K562 (cell line): ENCODE measurements around the gene C12orf54. TPM values are rescaled to one million over a fixed set of nuclear protein-coding genes. Genes with fewer than 3 reads are reported as not detected.

Source experiments
- ATAC-seq: fragments of 200-7000 bp; cut with Tn5 transposase; 3 replicates; pipeline ENCODE4 v1.9.1; 2020; ENCODE audit warnings: moderate library complexity
- BruUV-seq: library from RNA; stranded (reverse); fragments of 400-500 nt; replicated peaks from 2 replicates; lab custom pipeline; 2021; lab: Mats Ljungman, UMichigan
- CTCF ChIA-PET: fragments of 300-600 bp; formaldehyde crosslinking; extraction: SDS; loops from one replicate; lab custom pipeline; 2021; ENCODE audit warnings: low intra/inter-chr PET ratio; lab: Yijun Ruan, JAX
- POLR2A ChIA-PET: fragments of 300-600, 350-650 bp; sonication (Branson Sonifier 250); formaldehyde crosslinking; extraction: SDS; loops from one replicate; lab custom pipeline; 2021; ENCODE audit warnings: antibody characterized with exemption, inconsistent platforms; lab: Yijun Ruan, JAX
- DNase-seq, 4 experiments: peaks; one replicate each; pipeline versions ENCODE4 v3.0.0 to v3.0.0-alpha.2; 2011 to 2018; ENCODE audit warnings: low spot score in 3 of 4, mixed read lengths in 3 of 4; ENCODE audit errors: extremely low read depth in 1 of 4
- FAIRE-seq: peaks from 2 replicates; lab custom pipeline; 2011; peaks lifted over from hg19 to GRCh38; lab: Jason Lieb, UNC
- H2AFZ ChIP-seq: 2 replicates; pipeline ENCODE4 v1.6.0; 2011; ENCODE audit warnings: low read depth, low read length, control low read depth, inconsistent platforms
- H3K27ac ChIP-seq: fragments of 200-600 bp; 3 replicates; pipeline ENCODE4 v1.8.0; 2011; ENCODE audit warnings: low read depth, mild to moderate bottlenecking, control low read depth, inconsistent platforms, low read length, moderate library complexity, mixed read lengths; ENCODE audit errors: extremely low read depth
- H3K27me3 ChIP-seq, 2 experiments: fragments of 300-600 bp in 1 of 2; 2 replicates in 1 of 2; 3 replicates in 1 of 2; pipeline versions ENCODE4 v1.6.0 to v1.8.0; 2011; ENCODE audit warnings: inconsistent platforms in 2 of 2, low read length in 2 of 2, mild to moderate bottlenecking in 1 of 2, mixed read lengths in 1 of 2, moderate library complexity in 1 of 2; ENCODE audit not compliant: control insufficient read depth in 2 of 2, insufficient read depth in 2 of 2
- H3K36me3 ChIP-seq: fragments of 300-600 bp; 3 replicates; pipeline ENCODE4 v1.8.0; 2011; ENCODE audit warnings: mild to moderate bottlenecking, low read length, inconsistent platforms; ENCODE audit not compliant: control insufficient read depth, insufficient read depth
- H3K4me1 ChIP-seq, 2 experiments: fragments of 200-600 bp in 1 of 2; replicated peaks in 1 of 2; 2 replicates in 1 of 2; 3 replicates in 1 of 2; pipeline versions ENCODE4 v1.5.1 to v1.8.0; 2011; ENCODE audit warnings: inconsistent platforms in 2 of 2, low read length in 2 of 2, mild to moderate bottlenecking in 1 of 2, mixed read lengths in 1 of 2, moderate library complexity in 1 of 2; ENCODE audit not compliant: control insufficient read depth in 2 of 2, insufficient read depth in 2 of 2
- H3K4me2 ChIP-seq: 2 replicates; pipeline ENCODE4 v1.6.1; 2011; ENCODE audit warnings: low read length, control low read depth, inconsistent platforms, mixed read lengths; ENCODE audit not compliant: insufficient read depth
- H3K4me3 ChIP-seq: fragments of 200-600 bp; sonication (generic), shearing (Covaris generic); 2 replicates; pipeline ENCODE4 v1.5.1; 2016; ENCODE audit warnings: control low read depth, inconsistent platforms
- H3K79me2 ChIP-seq: fragments of 200-600 bp; 3 replicates; pipeline ENCODE4 v1.8.0; 2011; ENCODE audit warnings: low read length, inconsistent platforms; ENCODE audit not compliant: control insufficient read depth, insufficient read depth
- H3K9ac ChIP-seq, 2 experiments: 2 replicates each; pipeline versions ENCODE4 v1.6.0 to v1.6.1; 2011; ENCODE audit warnings: low read depth in 2 of 2, low read length in 2 of 2, control low read depth in 1 of 2, inconsistent platforms in 1 of 2, mild to moderate bottlenecking in 1 of 2, mixed read lengths in 1 of 2; ENCODE audit not compliant: insufficient read depth in 1 of 2
- H3K9me1 ChIP-seq: one replicate; pipeline ENCODE4 v1.6.0; 2011; ENCODE audit warnings: inconsistent platforms, mild to moderate bottlenecking, low read length, moderate library complexity; ENCODE audit not compliant: control insufficient read depth, insufficient read depth
- H3K9me3 ChIP-seq: replicated peaks from 2 replicates; pipeline ENCODE4 v1.5.1; 2011; ENCODE audit warnings: low read depth, low read length, inconsistent platforms; ENCODE audit not compliant: control insufficient read depth, insufficient read depth
- H4K20me1 ChIP-seq: replicated peaks from 2 replicates; pipeline ENCODE4 v1.6.1; 2011; ENCODE audit warnings: low read length, inconsistent platforms, mixed read lengths; ENCODE audit not compliant: control insufficient read depth, insufficient read depth
- ARID1B ChIP-seq: fragments of 450-650 bp; IDR thresholded peaks from 2 replicates; pipeline ENCODE4 v1.6.1; 2016; ENCODE audit warnings: antibody characterized with exemption, mild to moderate bottlenecking, inconsistent platforms
- BACH1 ChIP-seq: fragments of 200-800 bp; sonication (Bioruptor generic); IDR thresholded peaks from 2 replicates; pipeline ENCODE4 v1.6.1; 2016; ENCODE audit warnings: missing genetic modification characterization, missing compliant biosample characterization
- CBFA2T3 ChIP-seq: fragments of 450-650 bp; IDR thresholded peaks from 2 replicates; pipeline ENCODE4 v1.6.1; 2017
- E2F3 ChIP-seq: fragments of 250-450 bp; sonication (Bioruptor Pico); IDR thresholded peaks from 2 replicates; pipeline ENCODE4 v1.4.0; 2020; ENCODE audit warnings: mild to moderate bottlenecking
- EP300 ChIP-seq: IDR thresholded peaks from 2 replicates; pipeline ENCODE4 v1.6.1; 2012; ENCODE audit warnings: low read length, improper control_type of control experiment
- FOSL1 ChIP-seq: fragments of 200-800 bp; sonication (Bioruptor generic); conservative IDR thresholded peaks from 2 replicates; pipeline ENCODE4 v1.6.1; 2016; ENCODE audit warnings: missing genetic modification characterization, missing compliant biosample characterization
- FOXA3 ChIP-seq, 2 experiments: fragments of 450-650 bp in 1 of 2; sonication (generic) in 1 of 2; formaldehyde crosslinking; IDR thresholded peaks in 1 of 2; conservative IDR thresholded peaks in 1 of 2; 2 replicates each; pipeline versions ENCODE4 v1.4.0 to v1.8.0; 2020 to 2022; ENCODE audit warnings: mild to moderate bottlenecking in 2 of 2, missing genetic modification reagents in 1 of 2
- GMEB1 ChIP-seq: fragments of 250-450 bp; sonication (Bioruptor Pico); IDR thresholded peaks from 2 replicates; pipeline ENCODE4 v1.4.0; 2020; ENCODE audit warnings: mild to moderate bottlenecking
- ILK ChIP-seq: fragments of 450-650 bp; IDR thresholded peaks from 2 replicates; pipeline ENCODE4 v1.6.1; 2016; ENCODE audit warnings: missing genetic modification characterization, low read depth, mild to moderate bottlenecking, missing compliant biosample characterization, moderate library complexity, borderline replicate concordance
- KDM1A ChIP-seq, 2 experiments: fragments of 450-650 bp; IDR thresholded peaks; 2 replicates each; pipeline ENCODE4 v1.6.1; 2016; ENCODE audit warnings: mild to moderate bottlenecking in 2 of 2
- KLF16 ChIP-seq: IDR thresholded peaks from 2 replicates; pipeline ENCODE4 v1.6.1; 2016; ENCODE audit warnings: antibody characterized with exemption
- MTA2 ChIP-seq: fragments of 450-650 bp; IDR thresholded peaks from 2 replicates; pipeline ENCODE4 v1.6.1; 2016; ENCODE audit warnings: low read depth
- NCOR1 ChIP-seq: fragments of 450-650 bp; IDR thresholded peaks from 2 replicates; pipeline ENCODE4 v1.6.1; 2016; ENCODE audit warnings: mild to moderate bottlenecking, moderate library complexity
- RAD21 ChIP-seq, 2 experiments: fragments of 250-450 bp in 1 of 2; fragments of 450-650 bp in 1 of 2; sonication (Bioruptor Pico) in 1 of 2; formaldehyde crosslinking in 1 of 2; IDR thresholded peaks in 1 of 2; conservative IDR thresholded peaks in 1 of 2; 2 replicates each; pipeline versions ENCODE4 v1.4.0 to v1.8.0; 2020 to 2022; ENCODE audit warnings: mild to moderate bottlenecking in 2 of 2, moderate library complexity in 1 of 2
- SMARCA4 ChIP-seq: fragments of 450-650 bp; IDR thresholded peaks from 2 replicates; pipeline ENCODE4 v1.6.1; 2016
- SMARCE1 ChIP-seq: fragments of 450-650 bp; IDR thresholded peaks from 2 replicates; pipeline ENCODE4 v1.7.1; 2016; ENCODE audit warnings: mild to moderate bottlenecking
- SOX6 ChIP-seq: fragments of 450-650 bp; IDR thresholded peaks from 2 replicates; pipeline ENCODE4 v1.6.1; 2014; ENCODE audit warnings: mild to moderate bottlenecking
- SPI1 ChIP-seq: IDR thresholded peaks from 2 replicates; pipeline ENCODE4 v1.6.1; 2011; ENCODE audit warnings: low read depth, low read length, control low read depth, borderline replicate concordance
- TAL1 ChIP-seq: fragments of 450-650 bp; IDR thresholded peaks from 2 replicates; pipeline ENCODE4 v1.6.1; 2016; ENCODE audit warnings: mild to moderate bottlenecking
- TCF3 ChIP-seq: sonication (generic); formaldehyde crosslinking; IDR thresholded peaks from 2 replicates; pipeline ENCODE4 v1.4.0; 2020; ENCODE audit warnings: mild to moderate bottlenecking, missing genetic modification reagents
- TEAD4 ChIP-seq, 2 experiments: sonication (generic) in 1 of 2; formaldehyde crosslinking in 1 of 2; IDR thresholded peaks; 2 replicates each; pipeline versions ENCODE4 v1.6.1 to v1.8.0; 2012 to 2022; ENCODE audit warnings: borderline replicate concordance in 1 of 2, inconsistent platforms in 1 of 2, low read length in 1 of 2, mild to moderate bottlenecking in 1 of 2, missing genetic modification reagents in 1 of 2
- ZNF395 ChIP-seq: fragments of 200-800 bp; sonication (Bioruptor generic); IDR thresholded peaks from 2 replicates; pipeline ENCODE4 v1.6.1; 2017; ENCODE audit warnings: missing genetic modification characterization, missing compliant biosample characterization
- WGBS: fragments of 100-300 bp; shearing (Covaris generic); methylation state at CpG from one replicate; pipeline ENCODE4 v1.1.6; 2016; ENCODE audit warnings: low coverage, mixed read lengths; ENCODE audit not compliant: insufficient coverage; ENCODE audit errors: missing lambda C conversion rate; 5-methylcytosine and 5-hydroxymethylcytosine counted together
- in situ Hi-C: fragments of 300-500 bp; cut with MboI; formaldehyde crosslinking; loops from 4 replicates; pipeline ENCODE4 v1.15.0; 2018; ENCODE audit warnings: inconsistent platforms, mixed read lengths
- intact Hi-C: fragments of 100-400 bp; cut with micrococcal nuclease; formaldehyde crosslinking; loops from 2 replicates; pipeline ENCODE4 v1.14.2; 2022
- polyA plus RNA-seq, 8 experiments: library from polyadenylated mRNA; depleted of rRNA in 4 of 8; stranded (reverse) in 5 of 8; unstranded in 3 of 8; fragments of >200 nt; fragmentation: Nextera tagmentation in 2 of 8; fragmentation: Illumina TruSeq in 1 of 8; extraction: Ambion mirVana in 2 of 8; extraction: Trizol in 1 of 8; gene quantifications; 2 replicates each; pipeline versions ENCODE4 v1.2.1 to v1.2.3, GENCODE V29; 2011 to 2014; ENCODE audit warnings: inconsistent platforms in 1 of 8, missing spikeins in 1 of 8
- total RNA-seq, 7 experiments: library from RNA; depleted of rRNA in 6 of 7; stranded (reverse); fragments of >200 nt in 6 of 7; fragmentation: Illumina TruSeq in 2 of 7; extraction: Trizol in 2 of 7; gene quantifications; 2 replicates each; pipeline versions ENCODE4 v1.2.1 to v1.2.3, GENCODE V29; 2011 to 2021; ENCODE audit warnings: low replicate concordance in 1 of 7

The C12orf54 gene
- total and polyA plus RNA-seq, 9 of the 15 experiments (the other 6 are each of a cell fraction or from before 2014, with no cell fraction given), result not detected

- POLR2A ChIA-PET, result interaction anchor here (0.7 kb wide), 1 partner anchor 330 kb away, joined by 3 read pairs; no protein-coding TSS in a partner anchor
- FAIRE-seq (no peak), ATAC-seq (no peak), DNase-seq (no peak)
- intact Hi-C loops, result loop anchor here (5.0 kb wide), 1 partner anchor 114 kb away; no protein-coding TSS in a partner anchor
- CTCF ChIA-PET, result no interaction called here
- Histone ChIP-seq H3K27me3 (no peaks in the 10 kb centered on the region), H3K9me1 (no peaks in the 10 kb centered on the region), H4K20me1 (no peaks in the 10 kb centered on the region), H3K9me3 (0 out of 2 replicates have a peak, but pooled peaks cover 2% of the 10 kb centered on the region), H3K36me3 (no peaks in the 10 kb centered on the region), H3K79me2 (no peaks in the 10 kb centered on the region), H3K27ac (no peak overlapping the region), H3K9ac (no peak overlapping the region), H2AFZ (no peak overlapping the region), H3K4me1 (no peaks in the 10 kb centered on the region), H3K4me3 (no peak overlapping the region), H3K4me2 (no peak overlapping the region)
- WGBS, result 0% methylated on average over 1 of the region's 1 CpG
- in situ Hi-C loops, result no loop called here
- BruUV-seq, result no TSS peak
- TF ChIP-seq SOX6, result peak; percentile 24; the same call in 1 of the 2 replicates
- peak in 1 of 2 experiments; percentile 16; a peak in 2 of 4 replicates for TF ChIP-seq RAD21 (CRISPR knock-in tag; conservative IDR thresholded peaks at IDR 0.05 in 1 of 2, IDR thresholded peaks at IDR 0.05 in 1 of 2)
- 0 out of 2 replicates have a peak, but pooled peaks have one; percentile 9 for TF ChIP-seq EP300
- no peak for TF ChIP-seq ZNF395 (CRISPR knock-in tag)
- peak; percentile 66; the same call in 1 of the 2 replicates for TF ChIP-seq TEAD4 (IDR thresholded peaks at IDR 0.05; ENCODE audit: low read length)
- no peak for TF ChIP-seq TEAD4 (CRISPR knock-in tag; IDR thresholded peaks at IDR 0.05; ENCODE audit: borderline replicate concordance)
- 0 out of 2 replicates have a peak, but pooled peaks have one; percentile 25 for TF ChIP-seq MTA2
- TF ChIP-seq SPI1, result peak; percentile 80
- TF ChIP-seq SMARCE1, result peak; percentile 40; the same call in 1 of the 2 replicates
- TF ChIP-seq FOSL1 (tag), result peak; percentile 44
- TF ChIP-seq E2F3, result no peak
- TF ChIP-seq FOXA3 (CRISPR knock-in tag; conservative IDR thresholded peaks at IDR 0.05 in 1 of 2, IDR thresholded peaks at IDR 0.05 in 1 of 2), result peak in 1 of 2 experiments; percentile 75; a peak in 2 of 4 replicates
- TF ChIP-seq ARID1B, result peak; percentile 83
- no peak for TF ChIP-seq ILK (tag)
- peak; percentile 55; the same call in 1 of the 2 replicates for TF ChIP-seq CBFA2T3
- no peak for TF ChIP-seq GMEB1 (CRISPR knock-in tag)
- peak; percentile 69 for TF ChIP-seq TCF3 (CRISPR knock-in tag)
- peak; percentile 68 for TF ChIP-seq TAL1
- TF ChIP-seq KLF16, result peak; percentile 69
- TF ChIP-seq SMARCA4, result peak; percentile 63; the same call in 1 of the 2 replicates
- TF ChIP-seq NCOR1, result peak; percentile 55; the same call in 1 of the 2 replicates
- TF ChIP-seq BACH1 (tag), result no peak
- 0 out of 4 replicates have a peak, but pooled peaks of 1 of the 2 experiments have one; percentile 10 for TF ChIP-seq KDM1A (IDR thresholded peaks at IDR 0.05)
Observed at GRCh38 chr12:48451372-48451771, 30.9 kb upstream of the C12orf54 start.
